HG03558 (cell line): ENCODE results near the gene PYGM.
"Not testable (repeated sequence)": the region's sequence is repeated elsewhere in the genome, so short reads cannot be mapped to it uniquely, and the experiment has no call there.

Experiments
- ATAC-seq: cut with Tn5 transposase; IDR thresholded peaks from one replicate; pipeline ENCODE4 v1.9.1; 2021; ENCODE audit warnings: moderate number of reproducible peaks; ENCODE audit not compliant: unreplicated experiment; ENCODE audit errors: extremely low read depth

PYGM gene

GRCh38 chr11:64701956-64702355 lies 57.8 kb downstream of the PYGM start:
- ATAC-seq, result not testable (repeated sequence)

DNA sequence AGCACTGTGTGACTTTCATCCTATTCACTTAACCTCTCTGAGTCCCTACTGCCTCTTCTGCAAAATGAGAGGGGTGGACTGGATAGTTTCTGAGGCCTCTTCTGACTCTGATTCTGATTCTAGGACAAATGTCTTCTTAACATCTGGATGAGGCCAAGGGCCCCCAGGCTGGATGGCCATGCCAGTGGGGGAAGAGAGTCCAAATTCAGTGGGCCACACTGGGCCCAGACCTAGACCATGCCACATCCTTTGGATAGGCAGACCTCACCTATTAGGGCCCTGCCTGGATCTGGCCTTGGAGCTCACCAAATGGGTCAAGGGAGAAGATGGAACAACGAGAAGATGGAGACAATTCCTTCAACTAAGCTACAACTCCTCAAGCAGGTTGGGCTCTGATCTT lies 61.3 kb downstream of the PYGM start:
- no peak for ATAC-seq

DNA sequence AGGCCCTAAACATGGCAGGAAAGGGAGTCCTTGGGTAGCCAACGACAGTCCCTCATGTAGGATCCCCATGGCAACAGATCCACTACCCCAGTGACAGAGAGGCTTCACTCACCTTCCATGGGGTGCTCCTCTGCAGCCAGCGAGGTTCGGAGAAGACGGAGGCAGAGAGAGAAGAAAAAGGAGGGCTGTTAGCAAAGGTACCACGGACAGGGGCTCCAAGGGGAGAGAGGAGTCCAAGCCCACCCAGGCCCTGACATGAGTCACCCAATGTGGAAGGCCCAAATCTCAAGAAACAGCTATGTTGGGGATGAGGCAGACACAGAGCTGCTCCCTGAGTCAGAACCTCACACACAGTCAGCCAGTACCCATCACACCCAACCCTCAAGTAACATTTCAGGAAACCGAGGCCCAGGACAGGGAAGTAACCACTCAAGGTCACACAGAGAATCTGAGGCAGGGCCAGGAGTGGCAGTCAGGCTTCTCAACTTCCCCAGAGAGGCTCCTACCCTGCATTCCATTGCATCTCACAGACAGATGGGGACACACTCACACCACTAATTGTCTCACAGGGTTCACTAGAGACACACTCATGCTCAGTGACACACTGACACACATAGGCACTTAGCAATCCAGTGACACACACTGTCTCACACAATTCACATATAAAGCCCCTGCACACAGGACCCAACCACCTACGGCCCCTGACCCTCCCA lies 62.0 kb downstream of the PYGM start:
- ATAC-seq, result no peak
